T-helper 1 cell (primary cell): ENCODE data around the gene ZNF451.

Source experiments
- DNase-seq, 5 donors: peaks; one replicate each; pipeline ENCODE4 v3.0.0-alpha.2; 2012 to 2020

The ZNF451 gene

GRCh38 chr6:57162028-57162427, 72.0 kb downstream of the ZNF451 start:
- DNase-seq, result no peak

DNA sequence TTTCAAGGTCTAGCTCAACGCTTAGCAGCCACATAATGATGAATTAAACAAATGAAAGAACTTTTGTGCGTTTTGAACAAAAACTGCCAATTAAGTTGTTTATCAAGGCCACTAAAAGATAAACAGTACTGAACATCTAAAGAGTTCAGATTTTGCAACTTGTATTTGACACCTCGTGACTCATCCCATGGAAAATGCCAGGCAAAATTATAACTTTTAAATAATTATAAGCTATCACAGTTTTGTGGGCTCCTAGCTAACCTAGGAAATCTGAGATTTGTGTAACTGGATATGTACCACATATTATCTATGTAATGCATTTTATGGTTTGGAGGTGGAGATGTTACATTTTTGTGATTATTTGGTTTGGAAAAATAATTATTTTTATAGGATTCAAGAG, 72.5 kb downstream of the ZNF451 start:
- no peak for DNase-seq

GRCh38 chr6:57163956-57164355, 74.0 kb downstream of the ZNF451 start:
- no peak for DNase-seq

- DNase-seq, result no peak
Observed at GRCh38 chr6:57165080-57165479, 75.1 kb downstream of the ZNF451 start.

DNA sequence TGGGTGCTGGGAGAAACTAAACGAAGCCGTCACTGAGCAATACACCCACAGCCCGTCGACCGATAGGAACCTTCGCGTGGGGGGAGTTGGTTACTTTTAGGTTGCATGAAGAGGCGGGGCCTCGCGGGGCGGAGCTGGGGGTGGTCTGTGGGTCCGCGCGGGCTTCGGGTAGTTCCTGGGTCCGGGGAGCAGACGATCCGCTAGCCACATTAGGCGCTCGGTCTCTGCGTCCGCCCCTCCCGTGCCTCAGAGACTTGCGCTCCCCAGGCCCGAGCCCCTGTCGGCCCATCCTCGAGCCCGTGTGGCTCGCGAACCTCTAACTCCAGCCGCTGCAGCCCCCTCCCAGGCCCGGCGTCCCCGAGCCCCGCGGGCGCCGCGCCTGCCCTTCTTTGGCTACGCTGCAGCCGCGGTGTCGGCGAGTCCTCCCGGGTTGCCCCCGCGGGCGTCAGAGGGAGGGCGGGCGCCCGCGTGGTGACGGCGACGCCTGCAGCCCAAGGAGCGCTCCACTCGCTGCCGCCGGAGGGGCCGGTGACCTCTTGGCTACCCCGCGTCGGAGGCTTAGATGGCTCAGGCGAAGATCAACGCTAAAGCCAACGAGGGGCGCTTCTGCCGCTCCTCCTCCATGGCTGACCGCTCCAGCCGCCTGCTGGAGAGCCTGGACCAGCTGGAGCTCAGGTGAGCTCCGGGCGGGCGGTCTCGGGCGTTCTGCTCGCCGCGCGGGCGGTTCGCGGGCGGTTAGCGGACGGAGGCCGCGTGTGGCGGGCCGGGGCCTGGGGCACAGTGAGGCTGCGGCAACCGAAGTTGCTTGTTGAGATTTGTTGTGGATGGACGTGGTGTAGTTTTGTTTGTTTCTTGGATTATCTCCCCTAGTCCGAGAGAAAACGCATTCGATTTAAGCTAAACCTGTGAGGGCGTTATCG, 82.4 kb downstream of the ZNF451 start, which contains the start of gene BAG2:
Gene BAG2 (plus strand): TSS at position 191 of the 920 bp plus-strand sequence. CDS start 372 bp downstream, at position 563.
- DNase-seq, result peak; percentile 61 to 93 (median 73)

DNA sequence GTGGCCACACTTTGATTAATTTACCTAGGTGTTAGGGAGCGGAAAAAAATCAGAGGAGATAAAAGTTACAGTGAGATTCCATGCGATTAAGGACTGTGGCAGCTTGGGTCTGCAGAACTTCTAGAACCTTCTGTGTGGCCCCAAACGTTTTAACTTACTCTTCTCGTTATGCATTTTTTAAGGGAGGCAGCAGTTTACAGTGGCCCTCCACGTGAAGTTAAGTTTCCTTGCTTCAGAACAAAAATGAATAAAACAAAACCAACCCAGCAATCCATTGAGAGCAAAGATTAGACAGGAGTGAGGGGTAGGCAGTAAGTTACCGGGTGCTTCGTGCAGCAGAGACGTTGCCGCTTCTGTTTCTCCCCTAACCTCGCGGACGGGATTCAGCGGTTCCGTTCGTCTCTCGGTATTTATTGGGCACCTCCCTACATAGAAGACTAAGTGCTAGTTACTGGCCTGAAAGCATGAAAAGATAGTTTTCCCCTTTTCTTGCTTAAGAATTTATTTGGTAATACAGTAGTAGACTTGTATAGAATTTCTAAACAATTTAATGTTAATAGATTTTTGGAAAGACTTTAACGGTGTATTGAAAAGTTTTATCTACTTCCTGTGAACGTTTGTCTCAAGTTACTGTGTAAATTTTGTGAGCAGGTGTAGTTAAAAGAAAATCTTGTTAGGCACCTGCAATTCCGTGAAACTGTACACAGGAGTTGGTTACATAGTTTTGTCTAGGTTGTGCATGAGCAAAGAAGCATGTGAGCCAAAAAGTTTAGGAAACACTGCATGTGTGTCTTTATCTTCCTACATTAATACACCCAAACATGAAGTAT, 83.3 kb downstream of the ZNF451 start:
- DNase-seq, result peak in 2 of 5 donors; percentile 5 to 59

GRCh38 chr6:57173886-57174510, 84.0 kb downstream of the ZNF451 start:
- no peak for DNase-seq

GRCh38 chr6:57174511-57174907, 84.5 kb downstream of the ZNF451 start:
- DNase-seq, result no peak

DNA sequence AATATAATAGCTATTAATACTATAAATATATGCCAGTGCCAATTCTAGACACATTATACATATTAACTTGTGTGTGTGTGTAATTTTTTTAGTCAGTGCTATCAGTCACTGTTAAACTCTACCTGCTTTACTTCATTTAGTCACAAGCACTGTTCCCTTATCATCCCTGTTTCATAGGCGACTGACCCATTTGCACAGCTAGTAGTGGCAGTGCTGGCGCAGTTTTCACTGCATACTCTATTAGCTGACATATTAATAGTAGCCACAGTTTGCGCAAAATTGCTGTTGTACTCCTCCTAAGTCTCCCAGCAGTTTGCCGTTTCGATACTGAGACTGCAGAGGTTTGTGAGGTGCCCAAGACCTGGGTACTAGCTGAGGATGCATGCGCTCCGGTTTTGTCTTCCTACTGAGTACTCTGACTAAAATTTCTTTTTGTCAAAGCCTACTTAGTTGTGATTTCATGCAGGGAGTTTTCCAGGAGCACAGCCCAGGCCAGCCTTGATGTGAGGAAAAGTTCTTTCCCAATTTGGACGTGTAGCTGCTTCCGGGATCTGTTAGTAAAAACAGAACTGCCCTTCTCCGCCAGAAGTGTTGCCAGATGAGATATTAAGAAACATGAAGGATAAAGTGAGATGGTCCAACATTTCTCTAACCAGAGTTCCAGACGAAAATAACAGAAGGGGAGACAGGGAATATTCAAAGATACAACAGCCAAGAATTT, 87.7 kb downstream of the ZNF451 start:
- DNase-seq, result no peak

DNA sequence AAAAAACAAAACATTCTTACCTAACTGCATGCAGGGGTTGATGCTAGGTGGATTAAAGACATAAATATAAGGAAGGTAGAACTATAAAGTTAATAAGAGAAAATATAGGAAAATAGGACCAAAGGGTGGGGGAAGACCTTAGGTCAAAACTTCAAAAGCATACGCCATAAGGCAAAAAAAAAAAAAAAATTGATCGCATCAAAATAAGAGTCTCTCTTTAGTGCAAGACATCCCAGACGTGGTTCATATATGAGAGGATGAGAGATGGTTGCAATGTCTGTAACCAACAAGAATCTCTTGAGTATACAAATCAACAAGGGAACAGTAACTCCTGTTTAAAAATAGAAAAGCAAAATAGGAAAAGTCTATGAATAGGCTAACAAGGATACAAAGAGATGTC, 90.6 kb downstream of the ZNF451 start:
- no peak for DNase-seq

- DNase-seq, result no peak
Observed at GRCh38 chr6:57182017-57182432, 92.0 kb downstream of the ZNF451 start.

DNA sequence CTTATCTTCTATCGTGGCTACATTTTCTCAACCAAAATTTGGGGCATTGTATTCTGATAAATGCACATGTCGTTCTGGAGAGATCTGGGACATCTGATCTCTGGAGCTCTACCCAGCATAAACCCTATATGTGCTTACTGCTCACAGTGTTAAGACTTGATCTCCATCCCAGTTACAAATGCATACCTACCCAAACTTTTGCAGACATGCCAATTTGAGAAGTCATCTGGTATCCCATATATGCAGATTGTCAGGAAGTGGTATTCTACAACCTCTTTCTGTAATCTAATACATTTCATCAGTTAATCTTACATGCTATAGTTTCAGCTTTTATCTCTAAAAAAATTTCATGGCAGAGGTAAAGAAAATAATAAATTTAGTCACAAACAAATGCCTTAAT, 93.3 kb downstream of the ZNF451 start:
- no peak for DNase-seq

DNA sequence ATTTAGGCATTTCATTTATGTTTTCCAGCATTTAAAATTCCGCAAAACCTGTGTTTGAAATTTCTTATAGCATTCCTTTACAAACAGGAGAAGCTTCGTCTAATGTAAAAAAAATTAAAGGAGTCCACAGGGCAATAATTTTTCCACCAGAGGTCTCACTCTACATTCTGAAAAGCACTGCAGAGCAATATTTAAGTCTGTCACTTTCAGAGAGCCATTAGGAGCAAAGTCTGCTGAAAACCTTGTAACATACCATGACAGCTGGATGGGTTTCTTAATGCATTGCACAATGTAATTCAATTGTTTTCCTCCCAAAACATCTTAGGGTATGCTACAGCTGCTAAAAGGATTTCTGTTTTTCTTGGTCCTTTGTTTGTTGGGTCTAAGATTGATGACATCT, 100.2 kb downstream of the ZNF451 start:
- DNase-seq, result no peak

DNA sequence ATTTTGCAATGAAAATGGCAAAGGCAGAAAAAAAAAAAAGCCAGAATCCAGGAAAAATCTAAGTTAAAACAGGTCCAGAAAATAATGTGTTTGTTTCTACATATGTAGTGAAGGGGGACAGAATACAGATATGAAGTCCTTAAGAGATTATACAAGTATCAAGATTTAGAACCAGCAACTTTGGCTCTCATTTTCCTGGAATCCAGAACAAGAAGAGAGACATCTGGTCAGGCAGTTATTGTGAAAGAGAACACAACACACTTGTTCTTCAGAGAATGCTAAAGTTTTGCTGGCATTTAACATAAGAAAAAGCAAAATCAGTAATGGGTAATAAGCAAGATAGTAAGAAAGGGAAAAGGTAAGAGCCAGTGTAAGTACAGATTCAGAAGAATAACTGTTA, 103.2 kb downstream of the ZNF451 start:
- no peak for DNase-seq

- DNase-seq, result no peak
Observed at GRCh38 chr6:57195457-57195856, 105.5 kb downstream of the ZNF451 start.

- DNase-seq, result no peak
Observed at GRCh38 chr6:57198926-57199636, 109.1 kb downstream of the ZNF451 start.

DNA sequence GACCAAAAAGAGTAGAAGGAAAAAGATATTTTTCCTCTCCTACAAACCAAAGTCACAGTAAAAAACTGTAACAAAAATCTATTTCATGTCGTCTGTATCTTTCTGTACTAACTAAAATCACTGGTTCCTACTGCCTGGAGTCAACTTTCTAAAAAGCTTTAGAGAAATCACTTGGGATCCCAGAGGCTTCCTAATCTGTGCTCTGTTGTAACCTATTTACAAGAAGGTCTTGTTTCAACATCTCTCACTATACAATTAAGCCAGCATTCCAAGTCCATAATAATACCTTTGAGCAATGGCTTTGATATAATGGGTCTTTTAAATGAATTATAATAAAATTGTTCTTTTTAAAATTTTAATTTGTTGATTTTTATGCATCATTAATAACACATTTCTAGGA, 111.7 kb downstream of the ZNF451 start:
- DNase-seq, result no peak

DNA sequence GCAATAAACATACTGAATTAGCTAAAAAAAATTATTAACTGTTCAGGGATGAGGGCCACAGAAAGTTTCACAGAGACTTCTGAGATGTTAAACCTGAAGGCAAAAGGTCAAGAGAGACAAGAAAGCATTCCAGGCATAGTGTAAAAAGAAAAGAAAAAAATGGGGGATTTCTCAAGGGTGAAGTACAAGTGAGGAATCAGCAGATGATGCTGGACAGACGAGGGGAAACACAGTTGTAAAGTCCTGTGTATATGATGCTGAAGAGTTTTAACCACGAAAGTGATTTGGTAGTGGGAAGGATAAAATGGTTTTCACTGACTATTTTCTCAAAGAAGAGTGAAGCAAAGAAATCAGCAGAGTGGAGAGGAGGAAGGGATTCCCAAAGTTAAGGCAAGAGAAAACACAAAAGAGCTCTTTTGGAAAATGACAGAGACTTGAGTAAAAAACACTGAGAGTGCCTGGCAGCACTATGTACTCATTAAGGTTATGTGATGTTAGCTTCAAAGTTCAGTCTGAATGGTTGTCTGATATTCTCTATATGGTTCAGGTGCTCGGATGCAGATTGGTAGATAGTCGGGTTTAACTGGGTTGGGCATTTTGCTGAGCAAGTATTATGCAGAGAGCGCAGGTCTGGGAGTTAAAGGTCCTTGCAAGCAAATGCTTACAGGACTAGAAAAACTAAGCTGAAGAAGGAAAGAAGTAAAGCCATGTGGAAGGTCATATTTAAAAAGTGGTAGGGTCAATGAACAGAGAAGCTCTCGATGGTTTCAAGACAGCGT, 115.8 kb downstream of the ZNF451 start:
- DNase-seq, result no peak

DNA sequence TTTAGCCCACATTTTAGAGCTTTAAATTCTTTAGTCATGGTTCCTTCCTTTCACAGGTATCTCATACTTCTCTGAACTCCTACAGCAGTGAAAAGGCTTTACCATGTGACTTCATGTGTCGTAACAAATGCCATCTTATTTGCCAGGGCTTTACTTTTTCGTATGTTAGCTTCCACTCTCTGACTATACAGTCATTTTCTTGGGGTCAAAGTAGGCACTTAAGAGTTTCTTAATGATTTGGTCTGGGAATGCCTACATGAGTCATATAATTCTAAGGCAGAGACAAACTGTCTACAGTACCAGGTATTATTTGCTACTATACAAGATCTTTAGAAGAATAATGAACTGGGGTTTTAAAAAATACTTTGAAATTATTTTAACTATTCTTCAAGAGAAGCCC, 117.2 kb downstream of the ZNF451 start:
- no peak for DNase-seq

- no peak for DNase-seq
Observed at GRCh38 chr6:57207872-57208271, 117.9 kb downstream of the ZNF451 start.

DNA sequence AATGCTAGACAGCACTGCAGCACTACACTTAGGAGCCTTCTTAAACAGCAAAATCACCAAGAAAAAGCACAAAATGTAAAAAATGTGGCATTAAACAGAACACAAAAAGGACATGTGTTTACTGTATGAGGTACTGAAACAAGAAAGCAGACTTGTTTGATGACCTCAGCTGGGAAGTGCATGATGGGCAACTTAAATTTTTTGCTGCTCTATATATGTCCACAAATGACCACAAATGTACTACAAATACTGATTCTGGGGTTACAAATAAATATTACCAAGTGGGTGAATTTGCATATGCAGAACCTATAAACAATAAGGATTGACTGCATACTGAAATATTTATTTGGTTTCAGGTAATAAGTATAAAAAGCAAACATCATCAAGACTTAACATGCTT, 119.0 kb downstream of the ZNF451 start:
- no peak for DNase-seq
